HG02852 (cell line): ENCODE measurements around the gene THSD1.
"Not testable (repeated sequence)": the region's sequence is repeated elsewhere in the genome, so short reads cannot be mapped to it uniquely, and the experiment has no call there.

ENCODE experiments used
- ATAC-seq: cut with Tn5 transposase; IDR thresholded peaks from one replicate; pipeline ENCODE4 v1.9.1; 2021; ENCODE audit warnings: mild to moderate bottlenecking, moderate library complexity; ENCODE audit not compliant: unreplicated experiment

The THSD1 gene

GRCh38 chr13:52408071-52408658 is 2.2 kb upstream of the THSD1 start:
- not testable (repeated sequence) for ATAC-seq

- ATAC-seq: not testable (repeated sequence)
Measured at GRCh38 chr13:52407436-52407835, 1.5 kb upstream of the THSD1 start.

- ATAC-seq: no peak
Measured at GRCh38 chr13:52406629-52407028, 657 bp upstream of the THSD1 start.

- ATAC-seq: peak; percentile 19
Measured at GRCh38 chr13:52405369-52405766, 604 bp downstream of the THSD1 start.

- no peak for ATAC-seq
Measured at GRCh38 chr13:52399708-52400107, 6.3 kb downstream of the THSD1 start.

GRCh38 chr13:52399046-52399445 is 6.9 kb downstream of the THSD1 start:
- ATAC-seq: no peak

- no peak for ATAC-seq
Measured at GRCh38 chr13:52395704-52396103, 10.3 kb downstream of the THSD1 start.

GRCh38 chr13:52394586-52394985 is 11.4 kb downstream of the THSD1 start:
- ATAC-seq: no peak

- ATAC-seq: no peak
Measured at GRCh38 chr13:52393572-52394357, 12.2 kb downstream of the THSD1 start.

- ATAC-seq: no peak
Measured at GRCh38 chr13:52387721-52388120, 18.3 kb downstream of the THSD1 start.

GRCh38 chr13:52385870-52386269 is 20.1 kb downstream of the THSD1 start:
- no peak for ATAC-seq

- no peak for ATAC-seq
Measured at GRCh38 chr13:52383366-52383765, 22.6 kb downstream of the THSD1 start.

- no peak for ATAC-seq
Measured at GRCh38 chr13:52378312-52378711, 27.7 kb downstream of the THSD1 start.

- ATAC-seq: no peak
Measured at GRCh38 chr13:52377898-52378297, 28.1 kb downstream of the THSD1 start.

- ATAC-seq: no peak
Measured at GRCh38 chr13:52374873-52375411, 31.0 kb downstream of the THSD1 start.

- ATAC-seq: no peak
Measured at GRCh38 chr13:52374389-52374788, 31.6 kb downstream of the THSD1 start.

- not testable (repeated sequence) for ATAC-seq
Measured at GRCh38 chr13:52373277-52373676, 32.7 kb downstream of the THSD1 start.

GRCh38 chr13:52371736-52372247 is 34.2 kb downstream of the THSD1 start:
- ATAC-seq: no peak

- no peak for ATAC-seq
Measured at GRCh38 chr13:52366291-52366690, 39.7 kb downstream of the THSD1 start.

- not testable (repeated sequence) for ATAC-seq
Measured at GRCh38 chr13:52362169-52362887, 43.6 kb downstream of the THSD1 start.

- no peak for ATAC-seq
Measured at GRCh38 chr13:52361225-52361624, 44.7 kb downstream of the THSD1 start.
